A549 (cell line): ENCODE measurements around the gene TRIM8.

Experiments used
- BCL3 ChIP-seq: fragments of >200 bp; sonication (Bioruptor Twin); formaldehyde crosslinking; IDR thresholded peaks from 3 replicates; pipeline ENCODE4 v1.6.1; 2016
- CTCF ChIP-seq: fragments of >200 bp; sonication (Bioruptor Twin); formaldehyde crosslinking; IDR thresholded peaks from 3 replicates; pipeline ENCODE4 v1.5.1; 2016
- ELK1 ChIP-seq: fragments of 150-350 bp; IDR thresholded peaks from 2 replicates; pipeline ENCODE4 v1.6.1; 2014; ENCODE audit warnings: low read depth, mild to moderate bottlenecking, low read length
- MAX ChIP-seq: IDR thresholded peaks from 2 replicates; pipeline ENCODE4 v1.6.1; 2012
- NFE2L2 ChIP-seq: fragments of 150-350 bp; conservative IDR thresholded peaks from 2 replicates; pipeline ENCODE4 v1.6.1; 2014; ENCODE audit warnings: low read length
- POLR2AphosphoS2 ChIP-seq: conservative IDR thresholded peaks from 2 replicates; pipeline ENCODE4 v1.6.1; 2012; ENCODE audit warnings: low read length, improper control_type of control experiment, inconsistent platforms
- RFX5 ChIP-seq: fragments of 450-650 bp; IDR thresholded peaks from 2 replicates; pipeline ENCODE4 v1.7.1; 2014; ENCODE audit warnings: antibody characterized with exemption, mild to moderate bottlenecking, moderate library complexity
- RNF2 ChIP-seq: fragments of 200-600 bp; sonication (generic); IDR thresholded peaks from 2 replicates; pipeline ENCODE4 v1.6.1; 2016; ENCODE audit warnings: low read depth, mild to moderate bottlenecking, antibody characterized with exemption, moderate library complexity, borderline replicate concordance
- SMC3 ChIP-seq: fragments of >200 bp; sonication (Bioruptor Twin); formaldehyde crosslinking; IDR thresholded peaks from 3 replicates; pipeline ENCODE4 v1.6.1; 2018; ENCODE audit warnings: inconsistent platforms
- SREBF2 ChIP-seq: fragments of 450-650 bp; IDR thresholded peaks from 2 replicates; pipeline ENCODE4 v1.6.1; 2014; ENCODE audit warnings: mild to moderate bottlenecking, moderate library complexity

DNA sequence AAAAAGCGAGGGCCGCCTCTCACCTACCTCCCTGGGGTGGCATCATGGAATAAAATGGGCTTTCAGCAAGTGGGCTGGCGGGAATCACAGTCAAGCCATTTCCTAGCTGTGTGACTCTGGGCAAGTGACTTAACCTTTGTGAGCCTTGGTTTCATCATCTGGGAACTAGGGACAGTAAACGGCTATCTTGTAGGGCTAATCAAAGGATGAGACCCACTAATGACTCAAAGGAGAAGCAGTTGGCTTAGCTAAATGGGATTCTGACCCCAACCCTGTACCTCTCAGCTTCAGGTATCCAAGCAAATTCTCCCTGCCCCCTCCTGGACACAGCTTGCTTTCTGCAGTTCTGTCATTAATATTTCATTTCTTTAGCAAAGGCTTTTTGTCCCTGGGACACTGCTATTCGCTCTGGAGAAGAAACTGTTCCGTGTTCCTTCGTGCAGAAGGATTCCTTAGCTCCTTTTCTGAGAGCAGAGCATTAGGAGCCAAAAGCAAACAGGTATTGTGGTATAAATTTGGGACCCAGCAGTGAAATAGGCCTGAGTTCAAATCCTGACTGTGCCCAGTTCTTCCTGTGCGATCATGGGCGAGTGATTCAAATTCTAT is 25.9 kb downstream of the TRIM8 start:
- TF ChIP-seq CTCF (no peak; the same call in 2 of the 3 replicates), POLR2AphosphoS2 (no peak), RFX5 (no peak), SMC3 (no peak), BCL3 (no peak), ELK1 (no peak), SREBF2 (no peak), MAX (no peak), RNF2 (no peak), NFE2L2 (no peak)
